Progenitor cell of endocrine pancreas (in vitro differentiated cells): ENCODE measurements around the gene PLAAT5. TPM values are rescaled to one million over a fixed set of nuclear protein-coding genes. Genes with fewer than 3 reads are reported as not detected.

Experiments used
- DNase-seq: peaks from one replicate; pipeline ENCODE4 v3.0.0; 2021; ENCODE audit warnings: low spot score; ENCODE audit not compliant: unreplicated experiment
- H3K27ac Mint-ChIP-seq: 2 replicates; pipeline ENCODE4 v1.8.0; 2021; ENCODE audit warnings: mild to moderate bottlenecking, moderate library complexity, mixed read lengths
- H3K27me3 Mint-ChIP-seq: 2 replicates; pipeline ENCODE4 v1.8.0; 2021; ENCODE audit warnings: mixed read lengths
- H3K36me3 Mint-ChIP-seq: 2 replicates; pipeline ENCODE4 v1.8.0; 2022; ENCODE audit warnings: mixed read lengths; ENCODE audit not compliant: insufficient read depth
- H3K4me1 Mint-ChIP-seq: 2 replicates; pipeline ENCODE4 v1.8.0; 2021; ENCODE audit warnings: low read depth, mixed read lengths
- H3K4me3 Mint-ChIP-seq: 2 replicates; pipeline ENCODE4 v1.8.0; 2021; ENCODE audit warnings: low read depth, mild to moderate bottlenecking, moderate library complexity, mixed read lengths
- H3K9me3 Mint-ChIP-seq: 2 replicates; pipeline ENCODE4 v1.8.0; 2021; ENCODE audit warnings: low read depth, mixed read lengths
- total RNA-seq: library from RNA; stranded (reverse); gene quantifications from 2 replicates; pipeline ENCODE4 v1.2.1, GENCODE V29; 2021
- TF ChIP-seq, protein P1 (sequence below): fragments of 200-600 bp; sonication (generic); IDR thresholded peaks from one replicate; pipeline ENCODE4 v1.5.0; 2021; ENCODE audit warnings: antibody characterized with exemption, mild to moderate bottlenecking; ENCODE audit not compliant: unreplicated experiment

PLAAT5 gene
- total RNA-seq, 1 donor from 2014 or later: 27.1 TPM

DNA sequence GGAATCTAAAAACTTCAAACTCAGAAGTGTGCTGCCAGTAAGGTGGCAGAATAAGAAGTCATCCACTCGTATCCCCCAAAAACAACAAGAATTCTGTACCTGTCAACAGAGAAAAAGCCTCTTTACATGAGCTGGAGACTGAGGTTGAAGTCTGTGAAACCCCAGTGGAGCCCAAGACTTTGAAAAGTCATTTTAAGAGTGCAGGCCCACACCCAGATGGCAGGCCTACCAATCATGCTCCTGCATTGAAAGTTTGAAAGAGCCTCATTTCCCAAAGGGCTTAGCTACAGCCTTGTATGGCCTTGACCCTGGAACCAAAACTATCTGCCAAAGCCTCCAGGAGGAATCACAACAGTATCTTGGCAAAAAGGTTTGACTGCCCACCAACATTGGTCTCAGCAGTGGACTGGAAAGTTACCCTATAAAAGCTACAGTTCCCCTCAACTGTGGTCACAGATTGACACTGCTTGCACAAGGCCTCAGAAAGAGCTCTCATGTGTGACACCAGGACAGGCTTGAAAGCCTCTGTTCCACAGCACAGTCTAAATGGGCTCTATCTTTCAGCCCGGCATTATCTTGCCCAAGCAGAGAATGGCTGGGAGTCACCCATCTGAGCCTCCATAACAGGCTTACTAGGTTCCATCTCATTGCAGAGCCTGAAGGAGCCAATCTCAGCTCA lies 73.7 kb downstream of the PLAAT5 start:
- DNase-seq: no peak
- Mint-ChIP-seq H3K27me3 (no peaks in the 10 kb centered on the region), H3K36me3 (peaks cover 2% of the 10 kb centered on the region), H3K4me3 (no peak overlapping the region), H3K9me3 (peaks cover 9% of the 10 kb centered on the region), H3K27ac (no peak overlapping the region), H3K4me1 (no peaks in the 10 kb centered on the region)
- TF ChIP-seq, protein P1, sequence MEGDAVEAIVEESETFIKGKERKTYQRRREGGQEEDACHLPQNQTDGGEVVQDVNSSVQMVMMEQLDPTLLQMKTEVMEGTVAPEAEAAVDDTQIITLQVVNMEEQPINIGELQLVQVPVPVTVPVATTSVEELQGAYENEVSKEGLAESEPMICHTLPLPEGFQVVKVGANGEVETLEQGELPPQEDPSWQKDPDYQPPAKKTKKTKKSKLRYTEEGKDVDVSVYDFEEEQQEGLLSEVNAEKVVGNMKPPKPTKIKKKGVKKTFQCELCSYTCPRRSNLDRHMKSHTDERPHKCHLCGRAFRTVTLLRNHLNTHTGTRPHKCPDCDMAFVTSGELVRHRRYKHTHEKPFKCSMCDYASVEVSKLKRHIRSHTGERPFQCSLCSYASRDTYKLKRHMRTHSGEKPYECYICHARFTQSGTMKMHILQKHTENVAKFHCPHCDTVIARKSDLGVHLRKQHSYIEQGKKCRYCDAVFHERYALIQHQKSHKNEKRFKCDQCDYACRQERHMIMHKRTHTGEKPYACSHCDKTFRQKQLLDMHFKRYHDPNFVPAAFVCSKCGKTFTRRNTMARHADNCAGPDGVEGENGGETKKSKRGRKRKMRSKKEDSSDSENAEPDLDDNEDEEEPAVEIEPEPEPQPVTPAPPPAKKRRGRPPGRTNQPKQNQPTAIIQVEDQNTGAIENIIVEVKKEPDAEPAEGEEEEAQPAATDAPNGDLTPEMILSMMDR: no peak

Other genes starting within 250 kb of the PLAAT5 start
- not detected in 2 replicates for gene SLC22A25, start 247.6 kb downstream of the PLAAT5 start, total RNA-seq
- not detected in 2 replicates for gene SLC22A9, start 121.4 kb downstream of the PLAAT5 start, total RNA-seq
- gene LGALS12, start 14.9 kb upstream of the PLAAT5 start, total RNA-seq: 2.3 and 2.4 TPM in 2 replicates
- gene PLAAT4, start 45.6 kb upstream of the PLAAT5 start, total RNA-seq: 0.42 TPM in 1 of 2 replicates, not detected in the other
- gene PLAAT2, start 72.2 kb upstream of the PLAAT5 start, total RNA-seq: not detected in 2 replicates
- gene PLAAT3, start 123.3 kb upstream of the PLAAT5 start, total RNA-seq: 41.9 and 46.3 TPM in 2 replicates
- 9.4 and 11.7 TPM in 2 replicates for gene ATL3, start 180.2 kb upstream of the PLAAT5 start, total RNA-seq
- 151 and 159 TPM in 2 replicates for gene RTN3, start 190.3 kb upstream of the PLAAT5 start, total RNA-seq